GM19467 (cell line): ENCODE measurements around the gene CDC23.
"Not testable (repeated sequence)": the region's sequence is repeated elsewhere in the genome, so short reads cannot be mapped to it uniquely, and the experiment has no call there.

ENCODE experiments used
- ATAC-seq: cut with Tn5 transposase; IDR thresholded peaks from one replicate; pipeline ENCODE4 v1.9.1; 2021; ENCODE audit warnings: mild to moderate bottlenecking, moderate library complexity; ENCODE audit not compliant: unreplicated experiment

The CDC23 gene

DNA sequence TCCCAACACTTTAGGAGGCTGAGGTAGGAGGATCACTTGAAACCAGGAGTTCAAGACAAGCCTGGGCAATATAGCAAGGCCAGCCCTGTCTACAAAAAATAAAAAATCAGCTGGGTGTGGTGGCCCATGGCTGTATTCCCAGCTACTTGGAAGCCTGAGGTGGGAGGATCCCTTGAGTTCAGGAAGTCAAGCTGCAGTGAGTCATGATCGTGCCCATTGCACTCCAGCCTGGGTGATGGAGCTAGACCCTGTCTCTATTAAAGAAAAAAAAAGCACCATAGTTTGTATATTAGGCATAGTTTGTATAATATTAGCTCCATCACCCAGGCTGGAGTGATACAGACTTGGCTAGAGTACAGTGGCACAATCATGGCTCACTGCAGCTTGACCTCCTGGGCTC is 64.3 kb downstream of the CDC23 start:
- no peak for ATAC-seq

DNA sequence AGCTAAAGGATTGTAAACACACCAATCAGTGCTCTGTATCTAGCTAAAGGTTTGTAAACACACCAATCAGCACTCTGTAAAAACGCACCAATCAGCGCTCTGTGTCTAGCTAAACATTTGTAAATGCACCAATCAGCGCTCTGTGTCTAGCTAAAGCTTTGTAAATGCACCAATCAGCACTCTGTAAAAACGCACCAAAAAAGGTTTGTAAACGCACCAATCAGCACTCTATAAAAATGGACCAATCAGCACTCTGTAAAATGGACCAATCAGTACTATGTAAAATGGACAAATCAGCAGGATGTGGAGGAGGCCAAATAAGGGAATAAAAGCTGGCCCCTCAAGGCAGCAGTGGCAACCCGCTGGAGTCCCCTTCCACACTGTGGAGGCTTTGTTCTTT is 69.5 kb downstream of the CDC23 start:
- ATAC-seq = not testable (repeated sequence)

DNA sequence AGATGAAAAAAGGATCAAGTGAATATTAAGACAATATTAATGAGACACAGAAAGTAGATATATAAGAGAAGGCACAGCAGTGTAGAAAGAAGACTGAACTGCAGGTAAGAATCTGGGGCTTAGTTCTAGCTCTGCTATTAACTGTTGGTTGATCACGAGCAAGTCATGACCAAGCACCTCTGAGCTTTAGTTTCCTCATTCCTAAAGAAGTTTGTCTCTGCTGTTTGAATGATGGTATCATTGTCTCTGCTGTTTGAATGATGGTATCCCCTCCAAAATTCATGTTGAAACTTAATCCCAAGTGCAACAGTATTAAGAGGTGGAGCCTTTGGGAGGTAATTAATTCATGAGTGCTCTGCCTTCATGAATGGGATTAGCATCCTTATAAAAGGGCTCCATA is 71.4 kb downstream of the CDC23 start:
- ATAC-seq = no peak

DNA sequence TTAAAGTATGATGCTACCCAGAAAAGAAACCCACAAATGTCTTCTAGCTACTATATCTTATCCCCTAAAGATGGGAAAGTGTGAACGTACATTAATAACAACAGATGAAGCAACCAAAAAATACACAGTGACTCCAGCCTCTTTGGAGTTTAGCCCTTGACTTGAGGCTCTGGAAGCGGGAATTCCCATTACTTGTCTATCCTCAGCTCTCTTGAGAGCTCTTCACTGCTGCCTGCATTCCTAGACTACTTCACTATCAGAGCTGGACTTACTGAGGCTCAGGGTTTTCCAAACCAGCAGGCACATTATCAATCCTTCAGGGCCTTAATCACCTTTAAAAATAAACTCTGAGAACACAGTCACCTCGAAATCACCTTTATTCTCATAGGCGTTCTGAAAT is 72.9 kb downstream of the CDC23 start:
- no peak for ATAC-seq

DNA sequence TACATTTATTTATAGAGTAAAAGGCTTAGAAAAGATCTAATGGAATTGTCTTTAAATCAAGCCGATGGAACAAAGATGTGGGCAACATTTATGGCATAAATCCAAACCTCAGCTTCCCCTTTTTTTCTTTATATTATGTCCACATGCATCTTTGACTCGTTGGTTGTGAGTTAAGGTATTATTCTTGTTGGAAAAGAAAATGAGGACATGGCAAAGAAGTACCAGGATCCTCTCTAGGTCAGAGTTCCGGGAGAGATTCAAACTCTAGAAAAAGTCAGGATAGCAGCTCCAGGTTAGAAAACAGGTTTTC is 73.4 kb downstream of the CDC23 start:
- no peak for ATAC-seq

DNA sequence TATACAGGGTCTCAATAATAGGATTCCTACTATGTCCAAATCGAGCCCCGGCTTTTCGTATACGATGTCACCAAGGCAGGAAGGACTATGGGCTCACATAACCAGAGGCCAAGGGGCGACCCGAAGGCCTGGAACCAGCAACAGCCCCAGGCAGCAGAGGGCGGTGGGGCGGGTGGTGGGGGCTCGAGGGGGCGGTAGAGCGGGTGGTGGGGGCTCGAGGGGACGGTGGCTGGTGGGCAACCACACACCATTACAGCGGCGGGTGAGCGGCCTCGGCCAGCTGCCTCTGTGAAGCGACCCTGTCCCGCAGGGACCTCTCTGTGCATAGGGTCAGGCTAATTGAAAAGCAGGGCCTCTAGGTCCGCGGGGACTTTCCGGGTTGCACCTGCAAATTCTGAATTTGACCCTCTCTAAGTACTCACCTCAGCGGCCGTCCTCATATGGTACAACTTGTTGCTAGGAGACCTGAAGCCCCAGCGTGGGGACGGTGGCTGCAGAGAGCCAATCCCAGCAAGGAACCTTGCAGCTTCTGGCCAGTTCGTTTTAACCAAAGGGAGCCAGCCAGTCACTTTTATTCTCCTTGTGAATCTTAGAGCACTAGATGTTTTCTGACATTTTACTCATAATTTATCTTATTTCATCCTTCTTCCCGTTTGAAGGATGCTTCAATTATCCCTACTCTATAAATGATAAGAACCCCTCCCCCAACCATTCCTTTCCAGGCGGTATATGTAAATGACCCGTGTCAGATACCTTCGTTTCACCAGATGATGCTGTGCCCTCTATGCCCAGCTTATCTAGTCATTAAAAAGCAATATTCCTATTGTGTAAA is 74.0 kb downstream of the CDC23 start, which contains the start of gene NME5:
Gene NME5 (minus strand): TSS at position 480 of the 832 bp plus-strand sequence. CDS start 648 bp downstream, outside the sequence.
- ATAC-seq = no peak
